ENCODE data around the gene ZNF644. TPM values are rescaled to one million over a fixed set of nuclear protein-coding genes. Genes with fewer than 3 reads are reported as not detected.

Gene ZNF644
- polyA plus RNA-seq, 3 donors: 58.3 to 59.9 (median 59.9) TPM

- DNase-seq: no peak
Measured at GRCh38 chr1:90993245-90993644, 28.6 kb downstream of the ZNF644 start.

GRCh38 chr1:90990779-90991178 is 31.1 kb downstream of the ZNF644 start:
- no peak for DNase-seq

GRCh38 chr1:90989990-90990389 is 31.8 kb downstream of the ZNF644 start:
- DNase-seq: no peak

GRCh38 chr1:90989302-90989701 is 32.5 kb downstream of the ZNF644 start:
- DNase-seq: no peak

- DNase-seq: no peak
Measured at GRCh38 chr1:90987841-90988240, 34.0 kb downstream of the ZNF644 start.

GRCh38 chr1:90986953-90987352 is 34.9 kb downstream of the ZNF644 start:
- no peak for DNase-seq

GRCh38 chr1:90977522-90977921 is 44.3 kb downstream of the ZNF644 start:
- DNase-seq: no peak

- no peak for DNase-seq
Measured at GRCh38 chr1:90973897-90974798, 47.7 kb downstream of the ZNF644 start.

GRCh38 chr1:90970208-90970607 is 51.6 kb downstream of the ZNF644 start:
- DNase-seq: no peak

- DNase-seq: no peak
Measured at GRCh38 chr1:90969241-90969640, 52.6 kb downstream of the ZNF644 start.

- DNase-seq: peak; percentile 12
Measured at GRCh38 chr1:90964444-90965035, 57.3 kb downstream of the ZNF644 start.

- DNase-seq: no peak
Measured at GRCh38 chr1:90963651-90964050, 58.2 kb downstream of the ZNF644 start.

- DNase-seq: no peak
Measured at GRCh38 chr1:90963236-90963635, 58.6 kb downstream of the ZNF644 start.

GRCh38 chr1:90959352-90960206 is 62.3 kb downstream of the ZNF644 start:
- no peak for DNase-seq

- no peak for DNase-seq
Measured at GRCh38 chr1:90957497-90957896, 64.3 kb downstream of the ZNF644 start.

GRCh38 chr1:90955769-90956168 is 66.1 kb downstream of the ZNF644 start:
- no peak for DNase-seq

GRCh38 chr1:90952906-90953305 is 68.9 kb downstream of the ZNF644 start:
- DNase-seq: no peak

- no peak for DNase-seq
Measured at GRCh38 chr1:90951009-90951408, 70.8 kb downstream of the ZNF644 start.

GRCh38 chr1:90948301-90948700 is 73.5 kb downstream of the ZNF644 start:
- DNase-seq: no peak

GRCh38 chr1:90946630-90947029 is 75.2 kb downstream of the ZNF644 start:
- DNase-seq: no peak

- no peak for DNase-seq
Measured at GRCh38 chr1:90945287-90945686, 76.5 kb downstream of the ZNF644 start.

- no peak for DNase-seq
Measured at GRCh38 chr1:90943966-90944365, 77.9 kb downstream of the ZNF644 start.

- no peak for DNase-seq
Measured at GRCh38 chr1:90940746-90941145, 81.1 kb downstream of the ZNF644 start.

Measured in renal pelvis (tissue), 4 donors.